Kidney (tissue), 14 donors: ENCODE data around the gene PRPF31. TPM values are rescaled to one million over a fixed set of nuclear protein-coding genes. Genes with fewer than 3 reads are reported as not detected.
"Not testable (repeated sequence)": the region's sequence is repeated elsewhere in the genome, so short reads cannot be mapped to it uniquely, and the experiment has no call there.

Source experiments
- DNase-seq, 5 donors: peaks; one replicate each; pipeline ENCODE4 v3.0.0-alpha.2; 2013 to 2020
- FAIRE-seq: peaks from 2 replicates; lab custom pipeline; 2012; peaks lifted over from hg19 to GRCh38; lab: Jason Lieb, UNC
- H3K27ac ChIP-seq, 2 donors: one replicate each; pipeline ENCODE4 v1.7.0; 2013; ENCODE audit warnings: low read depth in 2 of 2, low read length in 2 of 2, inconsistent platforms in 1 of 2
- H3K27me3 ChIP-seq: one replicate; pipeline ENCODE4 v1.7.1; 2013; ENCODE audit warnings: low read length, inconsistent platforms; ENCODE audit not compliant: control insufficient read depth, insufficient read depth
- H3K36me3 ChIP-seq, 3 donors: one replicate each; pipeline versions ENCODE4 v1.7.0 to v1.7.1; 2013; ENCODE audit warnings: low read length in 3 of 3, control low read depth in 1 of 3, inconsistent platforms in 1 of 3; ENCODE audit not compliant: insufficient read depth in 3 of 3, control insufficient read depth in 2 of 3
- H3K4me1 ChIP-seq, 3 donors: one replicate each; pipeline versions ENCODE4 v1.7.0 to v1.7.1; 2013; ENCODE audit warnings: low read length in 3 of 3, inconsistent platforms in 1 of 3, low read depth in 1 of 3; ENCODE audit not compliant: control insufficient read depth in 2 of 3, insufficient read depth in 2 of 3
- H3K4me3 ChIP-seq, 3 donors: one replicate each; pipeline versions ENCODE4 v1.7.0 to v1.8.1; 2013; ENCODE audit warnings: low read length in 3 of 3, control low read depth in 1 of 3, inconsistent platforms in 1 of 3
- H3K9ac ChIP-seq, 3 donors: one replicate each; pipeline versions ENCODE4 v1.7.0 to v1.7.1; 2013; ENCODE audit warnings: low read length in 3 of 3, control low read depth in 1 of 3, inconsistent platforms in 1 of 3
- H3K9me3 ChIP-seq, 3 donors: one replicate each; pipeline versions ENCODE4 v1.7.0 to v1.7.1; 2013; ENCODE audit warnings: low read length in 3 of 3, control low read depth in 1 of 3, inconsistent platforms in 1 of 3; ENCODE audit not compliant: control insufficient read depth in 2 of 3, insufficient read depth in 1 of 3
- CTCF ChIP-seq: IDR thresholded peaks from 3 replicates; pipeline ENCODE4 v1.5.1; 2012; ENCODE audit warnings: mild to moderate bottlenecking, moderate library complexity, borderline replicate concordance; ENCODE audit not compliant: insufficient read depth; ENCODE audit errors: extremely low read depth
- intact Hi-C: fragments of 100-400 bp; cut with DNase I; formaldehyde crosslinking; loops from one replicate; pipeline ENCODE4 v1.11.1; 2022
- polyA plus RNA-seq: library from polyadenylated mRNA; stranded (reverse); fragments of 350-450 nt; fragmentation: Illumina TruSeq; extraction: RNeasy Lipid Tissue Mini Kit (QIAGEN cat#74804); gene quantifications from one replicate; pipeline ENCODE4 v1.2.3, GENCODE V29; 2014; ENCODE audit warnings: low read depth, low replicate concordance; ENCODE audit not compliant: insufficient read depth
- total RNA-seq: library from RNA; stranded (reverse); fragmentation: NEBNext Ultra II Directional; extraction: Animal tissue kit (Norgen Biotek cat#: 25700); gene quantifications from one replicate; pipeline ENCODE4 v1.2.1, GENCODE V29; 2021
- donor health status: control.
- donor health status: control.
- donor health status: control.
- donor health status: control.
- donor health status: control.
- donor health status: DM: yes; HTN: yes; CAD: no.
- donor health status: Normal renal cell carcinoma (clear cell type).

Gene PRPF31
- total and polyA plus RNA-seq, 2 donors from 2014 or later, result 55.9 to 57.2 TPM

- Histone ChIP-seq H3K9me3 (no peaks in the 10 kb centered on the region), H3K27ac (no peak overlapping the region), H3K4me1 (peaks cover 0 to 15% (median 5%) of the 10 kb centered on the region in 3 donors), H3K27me3 (no peaks in the 10 kb centered on the region), H3K36me3 (no peaks in the 10 kb centered on the region), H3K4me3 (no peak overlapping the region), H3K9ac (no peak overlapping the region)
- DNase-seq, result peak in 1 of 5 donors; percentile 74
- no peak for TF ChIP-seq CTCF
- FAIRE-seq, result no peak
- intact Hi-C loops, result no loop called here
Measured at GRCh38 chr19:54165222-54165621, 49.7 kb downstream of the PRPF31 start.

DNA sequence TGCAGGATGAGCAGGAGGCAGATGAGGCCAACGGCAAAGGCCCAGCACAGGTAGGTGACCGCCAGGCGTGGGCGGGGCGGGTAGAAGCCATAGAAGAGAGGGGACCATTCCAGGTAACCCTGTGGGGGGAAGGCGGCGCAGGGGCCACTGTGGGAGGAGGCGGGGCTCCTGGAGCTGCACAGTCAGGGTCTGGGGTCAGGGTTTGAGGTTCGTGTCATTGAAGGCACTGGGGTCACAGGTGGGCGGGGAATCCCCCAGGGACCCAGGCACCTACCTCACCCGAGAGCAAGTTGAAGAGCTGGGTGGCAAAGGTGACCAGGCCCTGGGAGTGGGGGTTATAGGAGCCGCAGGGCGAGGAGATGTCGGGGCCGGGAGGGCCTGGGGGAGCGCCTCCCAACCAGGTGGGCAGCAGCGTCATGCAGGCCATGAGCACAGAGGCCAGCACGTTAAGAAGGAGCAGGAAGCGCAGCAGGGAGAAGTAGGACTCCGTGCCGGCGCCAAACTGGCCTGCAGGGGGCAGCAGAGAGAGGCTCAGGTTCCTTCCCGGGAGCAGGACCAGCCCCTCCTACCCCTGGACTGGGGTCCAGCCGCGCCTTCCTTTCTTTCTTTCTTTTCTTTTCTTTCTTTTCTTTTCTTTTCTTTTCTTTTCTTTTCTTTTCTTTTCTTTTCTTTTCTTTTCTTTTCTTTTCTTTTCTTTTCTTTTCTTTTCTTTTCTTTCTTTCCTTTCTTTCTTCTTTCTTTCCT lies 52.8 kb downstream of the PRPF31 start:
- no peaks in the 10 kb centered on the region for H3K9me3 ChIP-seq
- no peak for FAIRE-seq

DNA sequence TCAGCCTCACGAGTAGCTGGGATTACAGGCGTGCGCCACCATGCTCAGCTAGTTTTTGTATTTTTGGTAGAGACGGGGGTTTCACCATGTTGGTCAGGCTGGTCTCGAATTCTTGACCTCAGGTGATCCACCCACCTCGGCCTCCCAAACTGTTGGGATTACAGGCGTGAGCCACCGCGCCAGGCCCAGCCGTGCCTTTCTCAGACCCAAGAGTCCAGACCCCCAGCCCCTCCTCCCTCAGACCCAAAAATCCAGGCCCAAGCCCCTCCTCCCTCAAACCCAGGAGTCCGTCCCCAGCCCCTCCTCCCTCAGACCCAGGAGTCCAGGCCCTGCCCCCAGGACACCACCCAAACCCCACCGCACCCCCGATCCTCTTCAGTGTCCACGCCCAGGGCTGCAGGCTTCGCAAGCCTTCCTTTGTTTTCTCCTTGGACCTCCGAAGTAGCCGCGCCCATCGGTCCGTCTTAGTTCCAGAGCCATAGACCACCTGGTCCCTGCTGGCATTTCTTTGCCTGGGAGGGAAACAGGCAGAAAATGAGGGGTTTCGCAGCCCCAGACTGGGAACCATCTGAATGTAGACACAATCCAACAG lies 53.7 kb downstream of the PRPF31 start:
- no peaks in the 10 kb centered on the region for H3K36me3 ChIP-seq
- no peak overlapping the region for H3K9ac ChIP-seq
- DNase-seq, result peak in 2 of 5 donors; percentile 67 to 71
- no peak overlapping the region for H3K4me3 ChIP-seq
- no peak overlapping the region for H3K27ac ChIP-seq
- no peaks in the 10 kb centered on the region for H3K27me3 ChIP-seq
- no peak for FAIRE-seq
- peaks cover 0 to 3% (median 0%) of the 10 kb centered on the region in 3 donors for H3K4me1 ChIP-seq
- intact Hi-C loops, result no loop called here
- no peaks in the 10 kb centered on the region for H3K9me3 ChIP-seq
- TF ChIP-seq CTCF, result no peak

More for the DNA sequence above, 52.8 kb downstream of the PRPF31 start:
- no peaks in the 10 kb centered on the region for H3K36me3 ChIP-seq
- no peaks in the 10 kb centered on the region for H3K27me3 ChIP-seq
- H3K4me1 ChIP-seq, result peaks cover 0 to 3% (median 0%) of the 10 kb centered on the region in 3 donors
- TF ChIP-seq CTCF, result peak; percentile 87
- H3K9ac ChIP-seq, result no peak overlapping the region
- DNase-seq, result peak; percentile 93 to 96 (median 94)
- intact Hi-C loops, result no loop called here
- H3K4me3 ChIP-seq, result no peak overlapping the region
- no peak overlapping the region for H3K27ac ChIP-seq

DNA sequence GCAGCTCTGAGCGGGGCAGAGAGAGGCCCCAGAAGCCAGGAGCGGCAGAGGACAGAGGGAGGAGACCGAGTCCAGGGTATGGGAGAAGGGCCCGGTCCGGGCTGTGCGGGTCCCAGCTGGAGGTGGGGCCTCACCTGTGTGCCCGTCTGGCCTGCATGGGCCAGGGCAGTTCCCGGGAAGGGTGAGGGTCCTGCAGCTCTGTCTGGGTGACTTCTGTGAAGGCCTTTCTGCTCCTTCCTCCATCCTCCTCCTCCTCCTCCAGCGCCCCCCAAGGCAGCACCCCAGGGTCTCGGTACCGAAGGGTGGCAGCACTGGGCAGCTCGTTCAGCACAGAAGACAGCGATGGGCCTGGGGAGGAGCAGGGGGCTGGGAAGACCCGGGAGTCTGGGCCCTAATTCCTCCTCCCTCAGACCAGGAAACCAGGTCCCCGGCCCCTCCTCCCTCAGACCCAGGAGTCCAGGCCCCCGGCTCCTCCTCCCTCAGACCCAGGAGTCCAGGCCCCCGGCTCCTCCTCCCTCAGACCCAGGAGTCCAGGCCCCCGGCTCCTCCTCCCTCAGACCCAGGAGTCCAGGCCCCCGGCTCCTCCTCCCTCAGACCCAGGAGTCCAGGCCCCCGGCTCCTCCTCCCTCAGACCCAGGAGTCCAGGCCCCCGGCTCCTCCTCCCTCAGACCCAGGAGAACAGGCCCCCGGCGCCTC lies 56.3 kb downstream of the PRPF31 start:
- FAIRE-seq, H3K36me3 ChIP-seq, H3K9ac ChIP-seq, H3K27ac ChIP-seq, H3K4me3 ChIP-seq, H3K4me1 ChIP-seq, H3K27me3 ChIP-seq, H3K9me3 ChIP-seq: not testable (repeated sequence)
- intact Hi-C loops, result loop anchor here (10.0 kb wide), 1 partner anchor 63 kb away; no protein-coding TSS in a partner anchor
- peak in 1 of 5 donors; percentile 76 for DNase-seq
